ENCODE data around the gene KHK.

The KHK gene

DNA sequence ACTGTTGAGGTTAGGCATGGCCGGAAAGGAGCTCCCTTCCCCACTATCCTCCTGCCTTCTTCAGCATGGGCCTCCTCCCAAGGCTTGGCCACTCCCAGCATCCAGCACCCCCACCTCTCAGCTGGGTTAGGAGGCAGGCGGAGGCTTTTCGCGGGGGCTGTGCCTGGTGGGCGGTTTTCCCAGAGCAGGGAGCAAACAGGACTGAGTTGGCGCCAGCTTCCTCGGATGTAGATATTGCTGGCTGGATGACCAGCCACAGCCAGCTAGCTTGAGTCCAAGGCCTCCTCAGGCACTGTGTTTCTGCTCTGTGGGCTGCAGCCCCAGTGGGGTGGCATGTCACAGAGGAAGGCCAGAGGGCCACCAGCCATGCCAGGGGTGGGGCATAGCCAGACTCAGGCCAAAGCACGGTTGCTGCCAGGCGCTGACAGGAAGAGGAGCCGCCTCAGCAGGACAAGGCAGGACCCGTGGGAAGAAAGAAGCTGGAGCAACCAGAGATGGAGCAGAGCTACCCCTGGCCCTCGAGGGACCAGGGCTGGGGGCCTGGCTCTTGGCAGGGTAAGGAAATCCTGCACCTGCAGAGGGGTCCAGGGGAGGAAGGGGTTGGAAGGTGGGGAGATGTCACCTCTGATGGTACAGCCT lies 62.3 kb downstream of the KHK start, which contains the start of gene TCF23:
TCF23 (plus strand) TSS at position 204 of the 639 bp plus-strand sequence; CDS start at position 334, 130 bp downstream.
- in situ Hi-C loops (cut with MboI; ENCODE audit: low sequenced_read_pairs): no loop called here

DNA sequence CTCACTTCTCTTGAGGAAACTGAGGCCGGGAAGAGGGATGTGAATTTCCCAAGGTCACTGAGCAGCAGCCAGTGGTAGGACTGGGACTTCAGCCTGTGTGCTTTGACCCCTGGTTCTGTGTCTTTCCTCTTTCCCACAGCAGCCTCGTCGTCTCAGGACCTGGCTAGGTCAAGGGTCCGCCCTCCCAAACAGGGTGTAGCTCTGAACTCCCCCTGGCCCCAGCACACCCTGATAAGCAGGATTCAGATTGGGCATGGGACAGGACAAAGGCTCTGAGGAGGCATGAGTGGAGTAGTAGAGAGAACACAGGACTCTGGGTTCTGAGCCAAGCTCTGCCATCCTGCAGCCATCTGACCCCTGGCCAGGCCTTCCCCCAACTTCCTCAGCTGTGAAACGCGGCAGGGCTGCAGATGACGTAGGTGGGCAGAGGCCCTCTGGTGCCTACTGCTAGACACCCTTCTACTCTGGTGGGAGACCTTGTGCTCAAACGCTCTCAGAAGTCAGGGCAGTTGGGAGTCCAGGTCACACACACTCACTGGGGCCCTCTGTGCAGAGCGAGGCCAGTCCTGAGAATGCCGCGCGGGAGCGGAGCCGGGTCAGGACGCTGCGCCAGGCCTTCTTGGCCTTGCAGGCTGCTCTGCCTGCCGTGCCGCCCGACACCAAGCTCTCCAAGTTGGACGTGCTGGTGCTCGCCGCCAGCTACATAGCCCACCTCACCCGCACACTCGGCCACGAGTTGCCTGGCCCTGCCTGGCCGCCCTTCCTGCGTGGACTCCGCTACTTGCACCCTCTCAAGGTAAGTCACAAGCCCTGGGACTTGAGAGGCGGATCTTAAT lies 63.2 kb downstream of the KHK start:
- in situ Hi-C loops (cut with MboI; ENCODE audit: low sequenced_read_pairs): no loop called here

All from HL-60/S4 treated with phorbol 12-myristate 13-acetate at 8.2 ng/mL for 4 days and 3 days (cell line).